Immature natural killer cell (primary cell): ENCODE measurements around the gene ABCC3. TPM values are rescaled to one million over a fixed set of nuclear protein-coding genes. Genes with fewer than 3 reads are reported as not detected.
A peak's percentile ranks its signal among the peaks of the same experiment; 100 is the strongest.

Experiments used
- DNase-seq, 3 donors: peaks; one replicate each; pipeline ENCODE4 v3.0.0; 2022; ENCODE audit warnings: mixed read lengths in 1 of 3
- H3K27ac Mint-ChIP-seq, 6 donors: one replicate each; pipeline ENCODE4 v1.8.0; 2020; ENCODE audit warnings: mixed read lengths in 6 of 6, mild to moderate bottlenecking in 5 of 6, inconsistent platforms in 4 of 6, moderate library complexity in 3 of 6
- H3K27me3 Mint-ChIP-seq, 3 donors: one replicate each; pipeline ENCODE4 v1.8.0; 2020 to 2021; ENCODE audit warnings: low read depth in 3 of 3, mild to moderate bottlenecking in 3 of 3, mixed read lengths in 3 of 3, moderate library complexity in 3 of 3, inconsistent platforms in 1 of 3
- H3K36me3 Mint-ChIP-seq, 3 donors: one replicate each; pipeline ENCODE4 v1.8.0; 2020; ENCODE audit warnings: mixed read lengths in 3 of 3, inconsistent platforms in 2 of 3, mild to moderate bottlenecking in 2 of 3
- H3K4me1 Mint-ChIP-seq, 2 donors: one replicate each; pipeline ENCODE4 v1.8.0; 2020; ENCODE audit warnings: inconsistent platforms in 2 of 2, mild to moderate bottlenecking in 2 of 2, mixed read lengths in 2 of 2, moderate library complexity in 1 of 2
- H3K4me3 Mint-ChIP-seq, 5 donors: one replicate each; pipeline ENCODE4 v1.8.0; 2020; ENCODE audit warnings: mild to moderate bottlenecking in 5 of 5, mixed read lengths in 5 of 5, inconsistent platforms in 3 of 5, moderate library complexity in 3 of 5
- H3K9me3 Mint-ChIP-seq, 6 donors: one replicate each; pipeline ENCODE4 v1.8.0; 2020; ENCODE audit warnings: mild to moderate bottlenecking in 6 of 6, mixed read lengths in 6 of 6, inconsistent platforms in 4 of 6, moderate library complexity in 3 of 6
- polyA plus RNA-seq, 3 donors: library from polyadenylated mRNA; unstranded; fragments of 300-500 nt; fragmentation: Illumina TruSeq; gene quantifications; one replicate each; pipeline ENCODE4 v1.2.3, GENCODE V29; 2021

The ABCC3 gene
- polyA plus RNA-seq, 3 donors from 2014 or later = 0.52 to 1.2 TPM; not detected in 1

GRCh38 chr17:50638606-50638965 lies 3.9 kb downstream of the ABCC3 start:
- H3K36me3 Mint-ChIP-seq = no peaks in the 10 kb centered on the region
- H3K9me3 Mint-ChIP-seq = peaks cover 0 to 3% (median 0%) of the 10 kb centered on the region in 6 donors
- H3K27ac Mint-ChIP-seq = no peak overlapping the region
- no peak for DNase-seq
- H3K27me3 Mint-ChIP-seq = peaks cover 3 to 11% (median 6%) of the 10 kb centered on the region in 3 donors
- H3K4me1 Mint-ChIP-seq = no peaks in the 10 kb centered on the region
- H3K4me3 Mint-ChIP-seq = no peak overlapping the region

GRCh38 chr17:50638966-50639713 lies 4.5 kb downstream of the ABCC3 start:
- Mint-ChIP-seq H3K27me3 (peaks cover 0 to 10% (median 5%) of the 10 kb centered on the region in 3 donors), H3K27ac (no peak overlapping the region), H3K4me1 (no peaks in the 10 kb centered on the region), H3K9me3 (peaks cover 0 to 3% (median 0%) of the 10 kb centered on the region in 6 donors), H3K36me3 (no peaks in the 10 kb centered on the region), H3K4me3 (no peak overlapping the region)
- no peak for DNase-seq

- no peak overlapping the region for H3K4me3 Mint-ChIP-seq
- H3K4me1 Mint-ChIP-seq = no peaks in the 10 kb centered on the region
- no peak for DNase-seq
- H3K27ac Mint-ChIP-seq = no peak overlapping the region
- no peaks in the 10 kb centered on the region for H3K36me3 Mint-ChIP-seq
- H3K27me3 Mint-ChIP-seq = peaks cover 3 to 9% (median 5%) of the 10 kb centered on the region in 3 donors
- peaks cover 0 to 3% (median 0%) of the 10 kb centered on the region in 6 donors for H3K9me3 Mint-ChIP-seq
Observed at GRCh38 chr17:50640686-50641351, 6.1 kb downstream of the ABCC3 start.

- Mint-ChIP-seq H3K36me3 (no peaks in the 10 kb centered on the region), H3K27ac (no peak overlapping the region), H3K9me3 (peaks cover 0 to 3% (median 0%) of the 10 kb centered on the region in 6 donors), H3K27me3 (peaks cover 5 to 8% (median 6%) of the 10 kb centered on the region in 3 donors), H3K4me1 (no peaks in the 10 kb centered on the region), H3K4me3 (no peak overlapping the region)
- no peak for DNase-seq
Observed at GRCh38 chr17:50641357-50641756, 6.7 kb downstream of the ABCC3 start.

GRCh38 chr17:50642071-50642721 lies 7.5 kb downstream of the ABCC3 start:
- no peak for DNase-seq
- Mint-ChIP-seq H3K9me3 (peaks cover 0 to 3% (median 0%) of the 10 kb centered on the region in 6 donors), H3K36me3 (no peaks in the 10 kb centered on the region), H3K27me3 (peaks cover 6 to 9% (median 7%) of the 10 kb centered on the region in 3 donors), H3K27ac (no peak overlapping the region), H3K4me1 (no peaks in the 10 kb centered on the region), H3K4me3 (no peak overlapping the region)

- no peaks in the 10 kb centered on the region for H3K4me1 Mint-ChIP-seq
Observed at GRCh38 chr17:50642722-50643656, 8.3 kb downstream of the ABCC3 start.

GRCh38 chr17:50645748-50646682 lies 11.3 kb downstream of the ABCC3 start:
- Mint-ChIP-seq H3K4me3 (no peak overlapping the region), H3K4me1 (no peaks in the 10 kb centered on the region), H3K36me3 (no peaks in the 10 kb centered on the region), H3K27ac (peak overlapping the region in 1 of 6 donors; percentile 1), H3K9me3 (no peaks in the 10 kb centered on the region), H3K27me3 (peaks cover 3 to 6% (median 4%) of the 10 kb centered on the region in 3 donors)
- DNase-seq = no peak

More at GRCh38 chr17:50642722-50643656, 8.3 kb downstream of the ABCC3 start:
- H3K4me3 Mint-ChIP-seq = no peak overlapping the region
- no peak for DNase-seq
- H3K36me3 Mint-ChIP-seq = no peaks in the 10 kb centered on the region
- H3K9me3 Mint-ChIP-seq = peaks cover 0 to 3% (median 0%) of the 10 kb centered on the region in 6 donors
- H3K27ac Mint-ChIP-seq = no peak overlapping the region
- H3K27me3 Mint-ChIP-seq = peaks cover 3 to 6% (median 6%) of the 10 kb centered on the region in 3 donors

GRCh38 chr17:50647187-50647586 lies 12.5 kb downstream of the ABCC3 start:
- Mint-ChIP-seq H3K4me1 (no peaks in the 10 kb centered on the region), H3K36me3 (no peaks in the 10 kb centered on the region), H3K9me3 (no peaks in the 10 kb centered on the region), H3K27ac (no peak overlapping the region), H3K4me3 (no peak overlapping the region), H3K27me3 (peaks cover 3 to 6% (median 4%) of the 10 kb centered on the region in 3 donors)
- no peak for DNase-seq

GRCh38 chr17:50649042-50649908 lies 14.6 kb downstream of the ABCC3 start:
- H3K9me3 Mint-ChIP-seq = no peaks in the 10 kb centered on the region
- H3K4me3 Mint-ChIP-seq = no peak overlapping the region
- H3K4me1 Mint-ChIP-seq = no peaks in the 10 kb centered on the region
- no peaks in the 10 kb centered on the region for H3K36me3 Mint-ChIP-seq
- H3K27ac Mint-ChIP-seq = no peak overlapping the region
- no peak for DNase-seq
- H3K27me3 Mint-ChIP-seq = peaks cover 2 to 4% (median 3%) of the 10 kb centered on the region in 3 donors

GRCh38 chr17:50651661-50652060 lies 17.0 kb downstream of the ABCC3 start:
- Mint-ChIP-seq H3K27me3 (no peaks in the 10 kb centered on the region), H3K27ac (no peak overlapping the region), H3K4me3 (no peak overlapping the region), H3K9me3 (no peaks in the 10 kb centered on the region), H3K36me3 (no peaks in the 10 kb centered on the region), H3K4me1 (no peaks in the 10 kb centered on the region)
- no peak for DNase-seq

GRCh38 chr17:50653738-50654137 lies 19.1 kb downstream of the ABCC3 start:
- no peaks in the 10 kb centered on the region for H3K9me3 Mint-ChIP-seq
- H3K27me3 Mint-ChIP-seq = peaks cover 0 to 2% (median 0%) of the 10 kb centered on the region in 3 donors
- H3K4me1 Mint-ChIP-seq = no peaks in the 10 kb centered on the region
- H3K27ac Mint-ChIP-seq = no peak overlapping the region
- H3K4me3 Mint-ChIP-seq = no peak overlapping the region
- no peak for DNase-seq
- no peaks in the 10 kb centered on the region for H3K36me3 Mint-ChIP-seq

GRCh38 chr17:50656509-50656908 lies 21.8 kb downstream of the ABCC3 start:
- Mint-ChIP-seq H3K27me3 (peaks cover 0 to 2% (median under 1%) of the 10 kb centered on the region in 3 donors), H3K4me1 (no peaks in the 10 kb centered on the region), H3K27ac (no peak overlapping the region), H3K9me3 (no peaks in the 10 kb centered on the region), H3K4me3 (no peak overlapping the region), H3K36me3 (no peaks in the 10 kb centered on the region)
- DNase-seq = no peak
